Activated naive CD8-positive, alpha-beta T cell (primary cell): ENCODE measurements around the gene PCBP3.

Experiments used
- H3K27ac Mint-ChIP-seq: one replicate; pipeline ENCODE4 v1.8.0; 2021; ENCODE audit warnings: mixed read lengths
- H3K27me3 Mint-ChIP-seq: one replicate; pipeline ENCODE4 v1.8.0; 2021; ENCODE audit warnings: mixed read lengths
- H3K36me3 Mint-ChIP-seq: one replicate; pipeline ENCODE4 v1.8.0; 2021; ENCODE audit warnings: mixed read lengths
- H3K4me1 Mint-ChIP-seq: one replicate; pipeline ENCODE4 v1.8.0; 2021; ENCODE audit warnings: low read depth, mixed read lengths
- H3K4me3 Mint-ChIP-seq: one replicate; pipeline ENCODE4 v1.8.0; 2021; ENCODE audit warnings: mild to moderate bottlenecking, mixed read lengths
- H3K9me3 Mint-ChIP-seq: one replicate; pipeline ENCODE4 v1.8.0; 2021; ENCODE audit warnings: low read depth, mixed read lengths

Gene PCBP3

DNA sequence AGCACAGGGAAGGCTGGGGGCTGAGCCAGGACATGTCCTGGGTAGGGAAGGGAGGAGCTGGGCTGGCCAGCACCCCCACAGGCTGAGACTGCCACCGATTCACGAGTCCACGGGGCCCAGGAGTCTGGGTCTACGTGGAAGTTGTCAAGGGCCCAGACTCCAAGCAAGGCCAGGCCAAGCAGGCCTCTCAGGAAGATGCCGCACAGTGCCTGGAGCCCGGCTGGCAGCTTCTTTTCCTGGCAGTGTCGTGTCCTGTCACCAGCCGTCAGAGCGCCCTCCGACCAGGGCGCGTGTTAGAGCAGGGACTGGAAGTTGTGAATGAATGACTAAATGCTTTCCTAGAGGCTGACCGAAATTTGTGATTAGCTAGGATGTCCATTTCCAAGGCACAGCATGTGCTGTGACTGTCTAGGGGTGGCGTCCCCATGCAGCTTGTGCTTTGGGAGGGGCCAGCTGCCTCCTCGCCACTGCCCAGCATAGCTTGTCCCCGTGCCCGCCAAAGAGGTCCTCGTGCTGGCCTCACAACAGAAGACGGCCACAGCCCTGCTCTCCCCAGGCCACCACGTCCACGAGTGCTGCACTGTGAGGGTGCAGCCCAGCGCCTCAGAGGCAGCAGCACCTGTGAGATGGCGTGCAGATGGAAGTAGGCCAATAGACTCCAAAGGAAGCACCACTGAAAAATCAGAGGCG is 190.6 kb downstream of the PCBP3 start:
- no peaks in the 10 kb centered on the region for H3K36me3 Mint-ChIP-seq
- H3K27ac Mint-ChIP-seq: no peak overlapping the region
- H3K9me3 Mint-ChIP-seq: no peaks in the 10 kb centered on the region
- no peaks in the 10 kb centered on the region for H3K27me3 Mint-ChIP-seq
- no peak overlapping the region for H3K4me3 Mint-ChIP-seq
- H3K4me1 Mint-ChIP-seq: no peaks in the 10 kb centered on the region

DNA sequence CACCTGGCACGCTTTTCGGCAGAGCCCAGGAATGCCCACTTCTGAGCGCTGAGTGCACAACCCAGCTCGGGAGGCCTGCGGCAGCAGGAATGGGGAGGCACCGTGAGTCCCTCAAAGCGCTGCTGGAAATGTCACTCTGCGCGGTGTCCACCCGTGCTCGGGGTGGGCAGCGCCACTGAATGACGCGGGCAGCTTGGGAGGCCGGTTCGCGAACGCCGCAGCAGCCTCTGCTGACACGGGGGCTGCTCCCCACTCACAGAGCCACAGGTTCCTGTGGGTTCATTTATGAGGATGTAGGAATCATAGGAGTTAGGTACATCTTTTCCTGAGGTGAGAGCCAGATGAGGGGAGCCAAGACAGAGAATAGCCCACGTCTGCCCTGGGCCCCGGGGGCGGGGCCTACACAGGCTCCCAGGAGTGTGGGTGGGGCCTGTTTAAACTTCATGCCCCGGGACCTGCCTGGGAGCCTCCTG is 191.3 kb downstream of the PCBP3 start:
- H3K9me3 Mint-ChIP-seq: no peaks in the 10 kb centered on the region
- H3K27me3 Mint-ChIP-seq: no peaks in the 10 kb centered on the region
- H3K27ac Mint-ChIP-seq: no peak overlapping the region
- no peaks in the 10 kb centered on the region for H3K36me3 Mint-ChIP-seq
- no peak overlapping the region for H3K4me3 Mint-ChIP-seq
- no peaks in the 10 kb centered on the region for H3K4me1 Mint-ChIP-seq

DNA sequence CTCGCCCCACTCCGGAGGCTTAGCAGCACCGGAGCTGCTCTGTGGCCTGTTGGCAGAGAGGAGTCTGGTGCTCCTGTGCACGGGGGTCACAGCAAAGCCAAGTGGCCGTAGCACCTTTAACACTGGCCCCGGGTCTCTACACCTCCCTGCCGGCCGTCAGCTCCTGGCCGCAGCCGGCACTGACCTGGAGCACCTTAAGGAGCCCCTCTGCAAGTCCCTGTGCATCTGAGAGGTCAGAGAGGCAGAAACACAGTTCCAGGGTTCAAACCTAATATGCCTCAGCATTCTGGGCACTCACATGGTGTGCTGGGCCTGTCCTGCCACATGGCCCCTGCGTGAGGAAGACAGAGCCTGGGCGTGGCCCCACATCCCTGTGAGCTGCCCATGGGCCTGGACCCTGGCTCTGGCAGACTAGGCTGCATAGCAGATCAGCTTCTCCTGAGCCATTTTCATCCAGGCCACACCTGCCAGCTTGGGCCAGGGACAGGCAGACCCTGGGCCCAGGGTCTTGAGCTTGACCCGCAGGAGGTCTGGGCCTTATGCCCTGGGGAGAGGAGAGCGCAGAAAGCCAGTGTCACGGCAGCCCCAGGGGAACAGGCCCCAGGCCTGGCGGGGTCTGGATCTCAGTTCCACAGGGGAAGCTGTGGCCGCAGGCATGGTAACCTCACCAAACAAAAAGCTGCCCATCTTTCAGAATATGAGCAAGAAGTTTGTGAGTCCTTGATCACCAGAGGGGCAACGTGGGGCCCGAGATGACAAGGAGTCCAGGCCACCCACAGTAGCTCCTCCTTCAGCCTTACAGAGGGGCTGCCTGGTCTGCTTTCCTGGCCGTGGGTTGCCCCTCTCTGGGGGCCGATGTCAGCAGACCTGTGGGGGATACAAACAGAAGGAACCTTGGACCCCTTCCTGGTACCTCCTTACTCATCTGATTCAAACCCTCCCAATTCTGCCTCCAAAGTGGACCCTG is 192.1 kb downstream of the PCBP3 start:
- Mint-ChIP-seq H3K4me3 (no peak overlapping the region), H3K9me3 (no peaks in the 10 kb centered on the region), H3K27ac (no peak overlapping the region), H3K36me3 (no peaks in the 10 kb centered on the region), H3K27me3 (no peaks in the 10 kb centered on the region), H3K4me1 (no peaks in the 10 kb centered on the region)

DNA sequence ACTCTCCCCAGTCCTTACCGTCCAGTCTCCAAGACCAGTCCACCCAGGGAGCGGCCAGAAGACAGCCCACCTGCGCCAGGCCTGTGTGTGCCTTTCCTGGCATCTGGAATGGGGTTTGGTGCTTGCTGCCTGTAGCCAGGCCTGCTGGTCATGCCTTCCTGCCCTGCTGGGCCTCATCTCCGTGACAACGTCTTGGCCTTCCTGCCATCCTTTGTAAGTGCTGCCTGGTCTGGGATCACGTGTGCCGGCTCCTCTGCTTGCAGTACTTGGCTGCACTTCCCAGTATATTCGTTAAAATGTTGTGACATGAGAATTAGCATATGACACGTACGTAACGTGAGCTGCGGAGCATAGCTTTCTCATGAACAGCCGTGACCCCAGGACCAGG is 192.7 kb downstream of the PCBP3 start:
- Mint-ChIP-seq H3K9me3 (peaks cover 3% of the 10 kb centered on the region), H3K27me3 (no peaks in the 10 kb centered on the region), H3K4me3 (no peak overlapping the region), H3K36me3 (no peaks in the 10 kb centered on the region), H3K27ac (no peak overlapping the region), H3K4me1 (no peaks in the 10 kb centered on the region)

- peaks cover 3% of the 10 kb centered on the region for H3K36me3 Mint-ChIP-seq
- H3K9me3 Mint-ChIP-seq: peaks cover 11% of the 10 kb centered on the region
- no peak overlapping the region for H3K27ac Mint-ChIP-seq
- H3K27me3 Mint-ChIP-seq: no peaks in the 10 kb centered on the region
- no peak overlapping the region for H3K4me3 Mint-ChIP-seq
- H3K4me1 Mint-ChIP-seq: no peaks in the 10 kb centered on the region
Observed at GRCh38 chr21:45836694-45837670, 193.5 kb downstream of the PCBP3 start.

DNA sequence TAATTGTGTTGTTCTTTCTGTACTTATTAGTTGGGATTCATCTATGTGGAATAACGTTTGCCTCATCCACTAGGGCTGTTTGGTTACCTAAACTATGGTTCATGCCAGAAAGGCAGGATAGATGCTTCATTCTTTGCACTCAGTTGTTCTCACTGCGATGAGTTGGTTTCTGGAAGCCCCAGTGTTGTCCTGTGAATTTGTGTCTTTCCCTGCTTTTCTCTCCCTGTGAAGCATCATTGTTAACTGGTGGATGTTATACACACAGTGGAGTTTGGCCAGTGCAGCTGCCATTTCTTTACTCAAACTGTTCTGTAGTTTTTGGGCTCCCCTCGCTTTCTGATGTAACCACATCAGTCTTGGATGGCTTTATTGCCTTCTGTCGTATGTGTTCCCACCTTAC is 194.4 kb downstream of the PCBP3 start:
- H3K27ac Mint-ChIP-seq: no peak overlapping the region
- H3K4me3 Mint-ChIP-seq: no peak overlapping the region
- no peaks in the 10 kb centered on the region for H3K27me3 Mint-ChIP-seq
- H3K4me1 Mint-ChIP-seq: no peaks in the 10 kb centered on the region
- H3K36me3 Mint-ChIP-seq: peaks cover 4% of the 10 kb centered on the region
- H3K9me3 Mint-ChIP-seq: peaks cover 13% of the 10 kb centered on the region

DNA sequence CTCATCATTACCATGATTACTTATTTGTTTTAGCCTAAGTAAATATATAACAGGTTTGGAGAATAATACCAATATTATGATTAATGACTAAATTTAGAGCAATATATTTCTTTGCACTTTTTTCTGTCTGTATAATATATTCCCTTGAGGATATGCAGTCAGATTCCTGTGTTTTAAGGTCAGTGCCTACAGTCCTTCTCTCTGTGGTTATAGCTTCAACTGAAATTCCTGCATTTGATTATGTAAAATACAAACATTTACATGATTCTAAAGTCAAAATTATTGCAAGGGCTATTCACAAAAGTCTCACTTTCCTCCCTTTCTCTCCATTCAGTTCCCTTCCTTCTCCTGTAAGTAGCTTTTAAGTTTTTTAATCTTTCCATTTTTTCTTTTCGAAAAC is 195.1 kb downstream of the PCBP3 start:
- Mint-ChIP-seq H3K27me3 (no peaks in the 10 kb centered on the region), H3K4me1 (no peaks in the 10 kb centered on the region)

DNA sequence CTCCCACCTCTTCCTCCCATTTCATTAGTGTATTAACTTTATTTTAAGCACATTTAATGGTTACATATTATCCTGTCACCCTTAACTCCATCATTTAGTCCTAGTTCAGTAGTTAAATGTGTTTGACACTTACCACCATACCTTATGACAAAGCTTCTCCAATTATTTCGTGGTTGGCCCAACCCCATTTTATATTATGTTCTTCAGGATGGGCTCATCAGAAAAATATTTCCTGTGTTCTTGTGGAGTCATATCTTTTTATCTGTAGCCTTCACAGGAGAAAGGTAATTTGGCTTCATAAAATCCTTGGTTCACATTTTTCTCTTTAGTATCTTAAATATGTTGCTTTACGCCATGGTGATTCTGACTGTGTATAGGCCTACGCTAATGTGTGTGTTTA is 195.7 kb downstream of the PCBP3 start:
- Mint-ChIP-seq H3K27ac (no peak overlapping the region), H3K4me1 (no peaks in the 10 kb centered on the region), H3K27me3 (no peaks in the 10 kb centered on the region), H3K4me3 (no peak overlapping the region), H3K9me3 (peaks cover 13% of the 10 kb centered on the region), H3K36me3 (peaks cover 4% of the 10 kb centered on the region)

More for the DNA sequence above, 195.1 kb downstream of the PCBP3 start:
- H3K36me3 Mint-ChIP-seq: peaks cover 4% of the 10 kb centered on the region
- H3K9me3 Mint-ChIP-seq: peaks cover 13% of the 10 kb centered on the region
- H3K4me3 Mint-ChIP-seq: no peak overlapping the region
- H3K27ac Mint-ChIP-seq: no peak overlapping the region

DNA sequence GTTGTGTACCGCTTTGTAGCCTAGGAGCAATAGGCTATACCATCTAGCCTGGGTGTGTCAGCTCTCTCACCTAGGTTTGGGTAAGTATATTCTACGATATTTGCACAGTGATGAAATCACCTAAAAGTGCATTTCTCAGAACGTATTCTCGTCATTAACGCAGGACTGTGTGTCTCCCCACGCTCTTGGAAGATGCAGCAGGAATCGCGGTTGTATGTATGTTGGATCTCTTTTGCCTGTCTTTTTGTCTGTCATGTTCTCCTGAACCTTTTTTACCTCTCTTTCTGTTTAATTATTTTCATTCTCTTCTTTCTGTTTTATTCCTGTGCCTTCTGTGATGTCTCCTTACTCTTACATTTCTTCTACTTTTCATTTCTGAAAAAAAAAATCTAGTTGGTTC is 197.5 kb downstream of the PCBP3 start:
- H3K4me3 Mint-ChIP-seq: no peak overlapping the region
- H3K4me1 Mint-ChIP-seq: peaks cover 9% of the 10 kb centered on the region
- H3K27me3 Mint-ChIP-seq: no peaks in the 10 kb centered on the region
- peaks cover 13% of the 10 kb centered on the region for H3K9me3 Mint-ChIP-seq
- H3K36me3 Mint-ChIP-seq: peaks cover 4% of the 10 kb centered on the region
- H3K27ac Mint-ChIP-seq: no peak overlapping the region

- no peak overlapping the region for H3K4me3 Mint-ChIP-seq
- H3K27me3 Mint-ChIP-seq: no peaks in the 10 kb centered on the region
Observed at GRCh38 chr21:45843426-45843825, 199.9 kb downstream of the PCBP3 start.

DNA sequence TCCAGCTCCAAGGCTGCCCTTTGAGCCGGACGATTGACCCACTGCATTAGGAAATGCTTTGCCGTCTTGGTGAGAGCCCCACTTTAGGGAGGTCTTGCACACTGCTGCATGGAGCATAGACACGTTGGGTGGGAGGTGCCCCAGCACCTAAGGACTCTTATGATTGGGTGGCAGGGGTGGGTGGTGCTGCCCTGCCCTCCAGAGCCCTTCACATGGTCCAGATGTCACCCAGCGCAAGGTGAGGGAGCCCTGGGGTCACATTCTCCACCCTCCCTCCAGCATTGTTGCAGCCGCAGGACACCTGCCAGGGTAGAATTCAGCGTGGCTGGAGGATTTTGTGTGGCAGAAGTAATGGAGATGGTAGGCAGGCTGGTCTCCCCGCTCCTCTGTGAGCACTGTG is 200.7 kb downstream of the PCBP3 start:
- H3K36me3 Mint-ChIP-seq: peaks cover 4% of the 10 kb centered on the region
- no peak overlapping the region for H3K27ac Mint-ChIP-seq
- no peak overlapping the region for H3K4me3 Mint-ChIP-seq
- peaks cover 13% of the 10 kb centered on the region for H3K9me3 Mint-ChIP-seq
- H3K4me1 Mint-ChIP-seq: peaks cover 12% of the 10 kb centered on the region
- no peaks in the 10 kb centered on the region for H3K27me3 Mint-ChIP-seq

More at GRCh38 chr21:45843426-45843825, 199.9 kb downstream of the PCBP3 start:
- Mint-ChIP-seq H3K4me1 (peaks cover 12% of the 10 kb centered on the region), H3K9me3 (peaks cover 13% of the 10 kb centered on the region), H3K27ac (no peak overlapping the region), H3K36me3 (peaks cover 4% of the 10 kb centered on the region)

GRCh38 chr21:45845063-45845769 is 201.7 kb downstream of the PCBP3 start:
- H3K4me3 Mint-ChIP-seq: no peak overlapping the region
- H3K9me3 Mint-ChIP-seq: peaks cover 13% of the 10 kb centered on the region
- H3K27me3 Mint-ChIP-seq: no peaks in the 10 kb centered on the region
- peaks cover 12% of the 10 kb centered on the region for H3K4me1 Mint-ChIP-seq
- H3K36me3 Mint-ChIP-seq: peaks cover 4% of the 10 kb centered on the region
- H3K27ac Mint-ChIP-seq: no peak overlapping the region

DNA sequence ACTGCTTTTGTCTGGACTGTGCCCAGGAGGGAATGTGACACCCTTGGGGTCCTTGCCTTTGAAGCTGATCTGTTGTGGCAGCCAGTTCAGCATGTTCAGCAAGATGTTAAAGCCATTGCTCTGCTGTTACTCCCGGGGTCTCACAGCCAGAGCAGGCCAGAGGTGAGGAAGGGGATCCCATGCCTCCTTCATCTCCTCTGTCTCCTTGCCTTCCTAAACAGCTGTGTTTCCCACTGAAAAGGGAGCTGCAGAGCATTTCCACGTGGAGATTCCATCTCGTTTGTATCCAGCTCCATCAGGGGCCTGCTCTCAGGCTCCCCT is 202.2 kb downstream of the PCBP3 start:
- Mint-ChIP-seq H3K27ac (no peak overlapping the region), H3K36me3 (peaks cover 4% of the 10 kb centered on the region), H3K27me3 (peaks cover 2% of the 10 kb centered on the region), H3K4me1 (peaks cover 12% of the 10 kb centered on the region), H3K4me3 (no peak overlapping the region), H3K9me3 (peaks cover 13% of the 10 kb centered on the region)
